Ovary (tissue), 9 donors: Measurements from ENCODE around the gene KANSL1L. TPM values are rescaled to one million over a fixed set of nuclear protein-coding genes. Genes with fewer than 3 reads are reported as not detected.

ENCODE experiments used
- DNase-seq, 5 donors: peaks; one replicate each; pipeline ENCODE4 v3.0.0-alpha.2; 2019 to 2020
- H3K27ac ChIP-seq, 2 donors: fragments of 200-600 bp; one replicate each; pipeline versions ENCODE4 v1.5.1 to v1.8.0; 2019 to 2022
- H3K27me3 ChIP-seq: fragments of 200-600 bp; one replicate; pipeline ENCODE4 v1.8.0; 2022
- H3K36me3 ChIP-seq: fragments of 200-600 bp; sonication (generic); one replicate; pipeline ENCODE4 v1.5.1; 2019
- H3K4me1 ChIP-seq: one replicate; pipeline ENCODE4 v1.8.1; 2013; ENCODE audit warnings: mild to moderate bottlenecking, moderate library complexity; ENCODE audit not compliant: insufficient read depth
- H3K4me3 ChIP-seq: fragments of 200-600 bp; sonication (generic); one replicate; pipeline ENCODE4 v1.5.1; 2017
- H3K9me3 ChIP-seq, 2 donors: fragments of 200-600 bp in 1 of 2; sonication (generic) in 1 of 2; one replicate each; pipeline versions ENCODE4 v1.5.1 to v1.8.1; 2013 to 2019; ENCODE audit warnings: mild to moderate bottlenecking in 1 of 2, moderate library complexity in 1 of 2
- CTCF ChIP-seq, 3 donors: fragments of 450-650 bp in 2 of 3; fragments of 200-600 bp in 1 of 3; IDR thresholded peaks; one replicate each; pipeline versions ENCODE4 v1.5.1 to v1.8.0; 2016 to 2022; ENCODE audit warnings: antibody characterized with exemption in 3 of 3, mild to moderate bottlenecking in 1 of 3
- EP300 ChIP-seq: sonication (generic); formaldehyde crosslinking; IDR thresholded peaks from one replicate; pipeline ENCODE4 v1.6.1; 2017; ENCODE audit warnings: antibody characterized with exemption
- POLR2A ChIP-seq: fragments of 450-650 bp; IDR thresholded peaks from one replicate; pipeline ENCODE4 v1.6.1; 2017; ENCODE audit warnings: antibody characterized with exemption, mild to moderate bottlenecking, moderate library complexity
- WGBS, 3 donors: extraction: QIAGEN DNeasy Blood & Tissue Kit in 1 of 3; methylation state at CpG; one replicate each; pipeline versions ENCODE4 v1.1.5 to v1.1.7; 2013 to 2017; 5-methylcytosine and 5-hydroxymethylcytosine counted together
- intact Hi-C, 4 donors: fragments of 100-400 bp; cut with DNase I; formaldehyde crosslinking; loops; one replicate each; pipeline versions ENCODE4 v1.11.0 to v1.15.1; 2022 to 2023
- polyA plus RNA-seq, 2 donors: library from polyadenylated mRNA; stranded (reverse); fragments of 200-250 nt in 1 of 2; fragments of 350-450 nt in 1 of 2; fragmentation: Illumina TruSeq in 1 of 2; extraction: RNeasy Lipid Tissue Mini Kit (QIAGEN cat#74804) in 1 of 2; gene quantifications; one replicate each; pipeline ENCODE4 v1.2.3, GENCODE V29; 2013 to 2014
- total RNA-seq, 7 donors: library from RNA; depleted of rRNA in 2 of 7; stranded (reverse); fragments of >200 nt in 2 of 7; fragmentation: NEBNext Ultra II Directional in 3 of 7; extraction: Animal tissue kit (Norgen Biotek cat#: 25700) in 3 of 7; gene quantifications; one replicate each; pipeline versions ENCODE4 v1.1.0 to v1.2.4, GENCODE V29; 2016 to 2023
- donor health status: DM: no; HTN: no; CAD: no; lungs with moderate emphysema.
- donor health status: DM: no; HTN: no; CAD: no.
- donor health status: Bipolar disorder and iron deficiency.
- donor health status: DM: yes; HTN: yes; CAD: no.
- donor health status: DM: no; HTN: no; CAD: no.
- donor health status: DM: yes; HTN: yes; CAD: no.

KANSL1L gene
- total and polyA plus RNA-seq, 9 donors, result 20.5 to 47.1 (median 36.1) TPM

GRCh38 chr2:210028178-210028577 is 143.0 kb downstream of the KANSL1L start:
- WGBS, 3 donors, result 77 to 92% (median 77%) methylated on average over 2 of the region's 2 CpGs
- intact Hi-C loops, result no loop called here
- no peak for TF ChIP-seq POLR2A
- no peak for TF ChIP-seq EP300
- TF ChIP-seq CTCF (IDR thresholded peaks at IDR 0.05), result no peak

GRCh38 chr2:210027608-210028007 is 143.6 kb downstream of the KANSL1L start:
- no peaks in the 10 kb centered on the region for H3K27me3 ChIP-seq
- no peaks in the 10 kb centered on the region for H3K9me3 ChIP-seq
- TF ChIP-seq CTCF (IDR thresholded peaks at IDR 0.05) (no peak), POLR2A (no peak), EP300 (no peak)
- H3K27ac ChIP-seq, result no peak overlapping the region
- intact Hi-C loops, result no loop called here
- no peak for DNase-seq
- no peak overlapping the region for H3K4me3 ChIP-seq
- WGBS, 3 donors, result 82 to 91% (median 86%) methylated on average over 2 of the region's 2 CpGs
- no peaks in the 10 kb centered on the region for H3K4me1 ChIP-seq
- H3K36me3 ChIP-seq, result no peaks in the 10 kb centered on the region

More at GRCh38 chr2:210028178-210028577, 143.0 kb downstream of the KANSL1L start:
- DNase-seq, result no peak
- no peaks in the 10 kb centered on the region for H3K27me3 ChIP-seq
- no peaks in the 10 kb centered on the region for H3K4me1 ChIP-seq
- no peak overlapping the region for H3K27ac ChIP-seq
- H3K36me3 ChIP-seq, result no peaks in the 10 kb centered on the region
- H3K9me3 ChIP-seq, result no peaks in the 10 kb centered on the region
- no peak overlapping the region for H3K4me3 ChIP-seq

- intact Hi-C loops, result no loop called here
- Histone ChIP-seq H3K4me1 (no peaks in the 10 kb centered on the region), H3K4me3 (no peak overlapping the region), H3K36me3 (no peaks in the 10 kb centered on the region), H3K27me3 (no peaks in the 10 kb centered on the region), H3K9me3 (no peaks in the 10 kb centered on the region), H3K27ac (no peak overlapping the region)
- WGBS, 3 donors, result 86 to 92% (median 91%) methylated on average over 3 of the region's 3 CpGs
- TF ChIP-seq POLR2A, result no peak
- TF ChIP-seq EP300, result no peak
- TF ChIP-seq CTCF (IDR thresholded peaks at IDR 0.05), result no peak
- no peak for DNase-seq
Measured at GRCh38 chr2:210022824-210023223, 148.4 kb downstream of the KANSL1L start.

GRCh38 chr2:210020138-210020537 is 151.1 kb downstream of the KANSL1L start:
- Histone ChIP-seq H3K9me3 (no peaks in the 10 kb centered on the region), H3K36me3 (no peaks in the 10 kb centered on the region), H3K4me1 (no peaks in the 10 kb centered on the region), H3K4me3 (no peak overlapping the region), H3K27me3 (no peaks in the 10 kb centered on the region), H3K27ac (no peak overlapping the region)
- TF ChIP-seq POLR2A, result no peak
- no peak for TF ChIP-seq CTCF (IDR thresholded peaks at IDR 0.05)
- TF ChIP-seq EP300, result no peak
- DNase-seq, result no peak
- intact Hi-C loops, result no loop called here
- 47 to 63% (median 53%) methylated on average over 1 of the region's 1 CpG for WGBS, 3 donors

GRCh38 chr2:210009896-210010295 is 161.3 kb downstream of the KANSL1L start:
- Histone ChIP-seq H3K36me3 (no peaks in the 10 kb centered on the region), H3K27ac (no peak overlapping the region), H3K27me3 (no peaks in the 10 kb centered on the region), H3K9me3 (no peaks in the 10 kb centered on the region), H3K4me1 (peaks cover 3% of the 10 kb centered on the region), H3K4me3 (no peak overlapping the region)
- intact Hi-C loops, result loop anchor here in 1 of 4 donors (10.0 kb wide), 1 partner anchor 185 kb away; no protein-coding TSS in a partner anchor
- DNase-seq, result no peak
- WGBS, 3 donors, result 87 to 88% (median 87%) methylated on average over 3 of the region's 3 CpGs
- TF ChIP-seq EP300 (no peak), CTCF (IDR thresholded peaks at IDR 0.05) (no peak), POLR2A (no peak)
